CD4-positive, alpha-beta T cell treated with Interleukin-6 at 100 ng/mL for 8 hours (primary cell): Measurements from ENCODE around the gene SULT1E1.

Experiments
- DNase-seq: peaks from one replicate; pipeline ENCODE4 v3.0.0-alpha.2; 2020; ENCODE audit warnings: mixed read lengths, low spot score

The SULT1E1 gene, protein sequence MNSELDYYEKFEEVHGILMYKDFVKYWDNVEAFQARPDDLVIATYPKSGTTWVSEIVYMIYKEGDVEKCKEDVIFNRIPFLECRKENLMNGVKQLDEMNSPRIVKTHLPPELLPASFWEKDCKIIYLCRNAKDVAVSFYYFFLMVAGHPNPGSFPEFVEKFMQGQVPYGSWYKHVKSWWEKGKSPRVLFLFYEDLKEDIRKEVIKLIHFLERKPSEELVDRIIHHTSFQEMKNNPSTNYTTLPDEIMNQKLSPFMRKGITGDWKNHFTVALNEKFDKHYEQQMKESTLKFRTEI

DNA sequence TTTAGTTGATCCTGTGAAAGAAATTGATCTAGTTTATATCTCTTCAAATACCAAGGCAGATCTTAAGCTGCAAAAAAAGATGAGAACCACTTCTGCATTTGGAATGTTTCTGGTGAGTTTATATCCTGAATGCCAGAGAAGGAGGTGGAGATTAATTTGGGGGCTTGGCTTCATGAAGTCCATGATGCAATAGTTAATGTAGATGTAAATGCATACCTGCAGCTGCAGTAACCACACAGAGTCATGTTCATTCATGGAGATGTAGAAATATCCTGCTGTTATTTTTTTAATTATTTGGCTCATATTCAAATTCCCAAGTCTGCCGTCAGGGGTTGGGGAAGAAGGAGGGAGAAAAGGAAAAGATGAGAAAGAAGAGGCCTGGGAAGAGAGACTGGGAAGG is at the start of gene SULT1E1:
Gene SULT1E1 (minus strand): TSS at position 94 of the 400 bp plus-strand sequence. CDS start 2,501 bp downstream, outside the sequence.
- DNase-seq = no peak

DNA sequence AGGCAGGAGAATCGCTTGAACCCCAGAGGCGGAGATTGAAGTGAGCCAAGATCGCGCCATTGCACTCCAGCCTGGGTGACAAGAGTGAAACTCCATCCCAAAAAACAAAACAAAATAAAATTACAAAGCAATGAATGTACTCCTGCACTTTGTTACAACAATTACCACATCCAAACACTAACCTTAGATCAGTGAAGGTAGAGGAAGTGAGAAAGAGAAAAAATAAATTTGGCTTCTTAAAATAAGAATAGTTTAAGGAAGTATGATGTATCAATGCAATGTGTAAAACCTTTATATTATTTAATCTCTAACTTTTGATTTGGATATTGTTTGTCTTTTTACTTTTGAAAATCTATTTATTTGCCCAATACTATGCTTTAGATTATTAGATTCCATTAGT is 49.2 kb upstream of the SULT1E1 start:
- DNase-seq = no peak

DNA sequence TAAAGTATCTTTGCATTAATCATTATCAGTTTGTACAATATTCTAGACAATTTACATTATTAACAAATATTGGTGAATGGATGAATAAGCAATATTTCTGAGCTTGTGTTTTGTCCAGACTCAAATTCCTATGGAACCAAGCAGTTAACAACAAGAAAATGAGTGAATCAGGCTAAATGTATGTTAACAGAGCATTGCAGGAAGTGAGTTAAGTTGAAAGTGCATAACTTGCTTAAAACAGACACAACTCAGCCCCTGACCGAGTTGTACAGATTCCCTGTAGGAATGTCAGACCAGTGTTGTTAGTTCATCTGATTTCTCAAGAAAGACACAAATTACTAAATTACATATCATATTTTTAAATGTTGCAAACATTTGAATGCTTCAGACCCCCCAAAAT is 47.2 kb upstream of the SULT1E1 start:
- no peak for DNase-seq

DNA sequence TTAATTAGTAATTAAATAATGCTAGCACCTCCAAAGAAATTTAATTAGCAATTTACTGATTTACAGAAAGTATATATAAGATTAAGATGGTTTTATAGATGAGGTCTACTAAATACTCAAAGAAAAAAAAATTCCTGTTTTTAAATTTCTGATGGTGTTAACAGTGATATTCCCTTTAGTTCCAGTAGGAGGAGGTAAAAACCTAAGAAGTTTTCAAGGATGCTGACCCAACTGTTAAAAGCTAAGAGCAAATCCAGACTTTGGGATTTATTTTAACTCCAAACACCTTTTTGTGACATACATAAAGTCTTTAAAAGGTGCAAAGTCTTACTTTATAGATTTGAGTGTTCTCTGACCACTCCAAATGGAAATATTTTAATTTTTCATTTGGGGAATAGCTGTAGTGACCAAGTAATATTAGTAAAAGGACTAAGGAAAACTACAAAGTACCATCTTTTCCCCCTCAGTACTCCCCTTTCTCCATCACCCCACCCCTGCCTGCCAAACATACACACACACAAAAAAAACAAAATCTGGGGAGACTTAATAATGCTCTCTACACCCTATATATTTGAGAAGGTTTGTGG is 36.7 kb upstream of the SULT1E1 start:
- no peak for DNase-seq

DNA sequence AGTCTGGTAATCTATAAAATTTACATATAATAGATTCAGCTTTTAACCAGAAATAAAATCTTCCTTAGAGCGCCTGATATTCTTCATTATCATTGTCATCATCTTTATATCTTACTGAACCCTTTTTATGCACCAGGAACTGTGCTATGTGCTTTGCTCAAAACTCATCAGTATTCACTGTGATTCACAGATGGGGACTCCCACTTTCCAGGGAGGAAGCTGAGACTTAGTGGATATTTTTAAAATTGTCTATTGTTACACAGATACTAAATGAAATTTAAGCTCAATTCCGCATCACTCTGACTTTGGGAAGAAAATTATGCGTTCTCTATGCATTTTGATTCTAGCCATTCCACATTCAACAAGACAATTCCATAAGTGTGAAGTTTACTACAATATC is 34.8 kb upstream of the SULT1E1 start:
- no peak for DNase-seq

DNA sequence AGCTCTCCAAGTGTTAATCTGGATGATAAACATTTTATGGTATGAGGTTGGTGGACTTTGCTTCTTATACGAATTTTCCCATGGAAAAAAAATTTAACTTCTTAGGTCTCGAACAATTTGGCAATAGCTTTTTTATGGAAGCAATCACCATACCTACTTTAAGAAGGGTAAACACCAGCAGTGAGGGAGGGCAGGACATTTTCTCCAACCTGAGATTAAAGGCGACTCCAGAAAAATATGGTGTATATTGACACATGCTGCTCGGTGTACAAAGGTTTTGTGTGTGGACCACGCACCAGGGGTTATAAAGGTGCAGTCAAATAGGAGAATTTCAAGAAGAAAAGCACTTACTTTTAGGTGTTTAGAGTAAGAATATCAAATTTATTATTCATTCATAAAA is 34.2 kb upstream of the SULT1E1 start:
- no peak for DNase-seq

DNA sequence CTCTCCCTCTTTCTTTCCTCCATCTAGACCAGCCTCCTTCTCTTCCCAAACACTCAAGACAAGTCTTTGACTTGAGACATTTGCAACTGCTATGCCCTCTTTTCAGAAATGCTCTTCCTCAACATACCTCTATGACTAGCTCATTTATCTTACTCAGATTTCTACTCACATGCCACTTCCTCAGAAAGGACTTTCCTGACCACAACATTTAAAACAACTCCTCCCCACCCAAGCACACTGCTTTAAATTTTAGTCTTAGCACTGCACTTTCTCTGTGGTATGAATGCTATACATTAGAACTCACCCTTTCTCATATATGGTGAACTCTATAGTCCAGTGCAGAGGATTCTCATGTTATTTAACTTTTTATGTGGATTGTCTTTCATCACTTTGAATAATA is 28.4 kb upstream of the SULT1E1 start:
- DNase-seq = no peak

DNA sequence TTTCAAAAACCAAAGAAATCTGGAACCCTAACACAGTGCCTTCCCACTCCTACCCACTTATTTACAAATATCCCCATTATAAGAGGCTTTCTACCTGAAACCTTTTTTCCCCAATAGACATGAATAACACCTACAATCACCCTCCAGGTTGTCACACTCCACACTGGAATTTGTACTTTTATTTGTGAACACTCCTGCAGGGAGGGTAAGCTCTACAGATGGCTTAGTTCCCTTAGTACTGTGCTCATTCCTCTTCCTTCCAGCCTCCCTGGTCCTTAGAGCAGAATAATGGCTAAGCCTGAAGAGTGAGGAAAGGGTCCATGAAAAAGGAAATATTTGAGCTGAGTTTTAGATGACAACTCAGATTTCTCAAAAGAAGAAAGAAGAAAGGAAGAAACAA is 22.2 kb upstream of the SULT1E1 start:
- no peak for DNase-seq

DNA sequence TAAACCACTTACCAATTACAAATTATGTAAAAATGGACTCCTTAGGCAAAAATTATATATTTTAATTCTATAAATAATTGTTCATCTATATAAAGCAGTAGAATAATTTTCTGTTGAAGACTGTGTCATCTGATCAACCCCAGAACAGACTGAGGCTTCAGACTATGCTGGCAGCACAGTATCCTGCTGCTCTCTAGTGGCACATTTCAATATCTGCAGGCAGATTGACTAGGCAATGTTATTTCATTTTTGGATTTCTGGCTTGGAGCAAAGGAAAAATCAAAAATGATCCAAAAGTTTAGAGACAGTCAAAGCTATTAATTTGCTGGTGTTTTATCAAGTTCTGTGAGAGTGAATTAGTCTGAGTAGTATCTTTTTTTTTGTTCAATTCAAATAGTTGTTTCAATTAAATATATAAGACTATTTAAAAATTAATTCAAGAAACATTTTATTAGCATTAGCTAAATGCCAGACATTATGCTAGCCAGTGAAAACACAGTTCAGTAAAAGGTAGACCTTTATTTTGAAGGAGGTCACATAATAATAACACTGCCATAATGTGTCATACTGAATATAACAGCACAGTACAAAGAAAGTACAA is 21.3 kb upstream of the SULT1E1 start:
- peak; percentile 21 for DNase-seq

DNA sequence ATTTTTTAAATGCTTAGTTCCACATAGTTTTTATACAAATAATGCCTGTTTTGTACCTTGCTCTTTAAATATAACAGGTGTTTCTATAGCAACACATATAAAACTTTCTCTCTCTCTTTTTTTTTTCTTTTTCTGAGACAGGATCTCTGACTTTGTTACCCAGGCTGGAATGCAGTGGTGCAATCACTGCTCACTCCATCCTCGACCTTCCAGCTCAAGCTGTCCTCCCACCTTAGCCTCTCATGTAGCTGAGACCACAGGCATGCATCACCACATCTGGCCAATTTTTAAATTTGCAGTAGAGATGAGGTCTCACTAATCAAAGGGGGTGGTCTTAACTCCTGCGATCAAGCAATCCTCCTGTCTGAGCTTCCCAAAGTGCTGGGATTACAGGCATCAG is 18.3 kb upstream of the SULT1E1 start:
- no peak for DNase-seq

DNA sequence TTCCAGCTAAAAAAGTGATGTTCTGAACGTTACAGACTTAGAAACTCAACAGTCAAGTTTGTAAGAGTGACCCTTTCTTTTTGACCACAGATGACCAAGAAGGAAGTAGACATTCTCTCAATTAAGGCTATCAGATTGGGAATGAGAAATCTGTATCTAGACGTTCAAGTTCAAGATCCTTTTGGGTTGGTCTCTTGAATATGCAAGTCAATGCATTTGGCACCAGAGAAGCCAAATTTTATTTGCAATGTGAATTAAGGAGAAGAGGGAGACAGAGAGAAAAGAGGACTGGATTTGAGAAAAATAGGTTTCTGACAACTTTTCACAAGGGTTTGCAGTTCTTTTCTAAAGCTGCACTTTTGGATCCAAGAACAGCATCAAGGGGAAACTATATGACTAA is 17.5 kb upstream of the SULT1E1 start:
- DNase-seq = no peak

DNA sequence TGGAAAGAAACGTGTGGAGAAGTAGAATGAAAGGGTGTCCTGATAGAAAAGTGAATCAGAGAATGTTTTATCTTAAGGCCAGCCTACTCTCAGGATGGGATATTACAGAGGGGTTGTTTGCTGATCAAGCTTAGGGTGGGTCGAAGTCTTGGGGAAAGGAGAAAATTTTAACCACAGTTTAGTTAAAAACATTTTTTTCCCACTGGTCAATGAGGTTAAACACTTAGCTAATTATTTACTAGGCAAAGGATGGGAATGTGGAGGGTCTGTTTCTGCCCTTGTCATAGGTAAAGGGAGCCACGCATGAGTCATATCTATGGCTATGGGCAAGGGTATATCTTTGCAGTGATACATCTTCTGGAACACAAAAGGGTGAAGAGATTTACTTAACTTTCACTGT is 16.1 kb upstream of the SULT1E1 start:
- DNase-seq = no peak

DNA sequence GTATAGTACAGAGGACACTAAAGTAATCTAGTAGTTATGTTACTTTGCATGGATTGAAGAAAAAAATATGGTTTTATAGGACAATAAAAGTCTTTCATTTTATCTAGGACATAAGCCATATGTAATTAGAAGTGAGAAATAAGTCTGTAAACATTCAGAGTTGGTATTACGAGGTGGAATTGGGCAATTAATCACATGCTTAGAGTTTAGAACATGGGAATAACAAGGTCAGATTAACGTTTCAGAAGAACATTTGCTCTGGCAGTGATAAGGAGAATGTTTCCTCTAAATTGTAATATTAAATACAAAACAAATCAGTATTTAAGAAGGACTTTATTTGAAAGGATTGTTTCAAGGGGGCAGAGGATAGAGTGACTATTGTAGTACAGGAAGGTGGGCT is 15.6 kb upstream of the SULT1E1 start:
- no peak for DNase-seq

DNA sequence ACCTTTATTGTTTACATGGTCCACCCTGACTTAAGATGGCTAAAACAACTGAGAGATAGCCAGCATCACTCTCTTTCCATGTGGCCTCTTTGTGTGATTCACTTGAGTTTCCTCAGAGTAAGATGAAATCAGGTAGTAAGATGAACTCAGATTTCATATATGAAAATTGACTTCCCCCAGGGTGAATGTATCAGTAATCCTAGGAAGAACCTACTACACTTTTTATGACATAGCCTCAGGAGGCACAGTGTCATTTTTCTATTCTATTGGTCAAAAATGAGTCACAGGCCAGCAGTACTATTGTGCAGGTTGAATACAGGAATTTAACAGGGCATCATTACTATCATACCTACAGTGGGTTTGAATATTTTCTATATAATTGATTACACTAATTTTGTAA is 14.6 kb upstream of the SULT1E1 start:
- DNase-seq = no peak

DNA sequence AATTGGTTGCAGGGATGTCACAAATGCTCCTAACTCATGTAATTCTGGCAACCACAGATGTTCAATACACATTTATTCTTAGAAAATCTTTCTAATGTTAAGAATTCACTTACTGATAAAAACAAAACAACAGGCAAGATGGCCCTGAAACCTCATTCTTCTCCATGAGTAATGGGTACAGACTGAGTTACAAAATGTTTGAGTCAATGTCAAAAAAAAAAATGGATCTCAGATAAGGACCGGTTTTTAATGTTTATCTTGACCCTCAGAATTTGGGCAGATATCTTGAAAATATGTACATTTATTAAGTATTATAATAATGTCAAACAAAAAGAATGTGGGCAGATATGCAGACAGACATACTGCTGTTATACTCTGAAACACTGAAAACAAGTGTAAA is 1.8 kb upstream of the SULT1E1 start:
- DNase-seq = no peak

DNA sequence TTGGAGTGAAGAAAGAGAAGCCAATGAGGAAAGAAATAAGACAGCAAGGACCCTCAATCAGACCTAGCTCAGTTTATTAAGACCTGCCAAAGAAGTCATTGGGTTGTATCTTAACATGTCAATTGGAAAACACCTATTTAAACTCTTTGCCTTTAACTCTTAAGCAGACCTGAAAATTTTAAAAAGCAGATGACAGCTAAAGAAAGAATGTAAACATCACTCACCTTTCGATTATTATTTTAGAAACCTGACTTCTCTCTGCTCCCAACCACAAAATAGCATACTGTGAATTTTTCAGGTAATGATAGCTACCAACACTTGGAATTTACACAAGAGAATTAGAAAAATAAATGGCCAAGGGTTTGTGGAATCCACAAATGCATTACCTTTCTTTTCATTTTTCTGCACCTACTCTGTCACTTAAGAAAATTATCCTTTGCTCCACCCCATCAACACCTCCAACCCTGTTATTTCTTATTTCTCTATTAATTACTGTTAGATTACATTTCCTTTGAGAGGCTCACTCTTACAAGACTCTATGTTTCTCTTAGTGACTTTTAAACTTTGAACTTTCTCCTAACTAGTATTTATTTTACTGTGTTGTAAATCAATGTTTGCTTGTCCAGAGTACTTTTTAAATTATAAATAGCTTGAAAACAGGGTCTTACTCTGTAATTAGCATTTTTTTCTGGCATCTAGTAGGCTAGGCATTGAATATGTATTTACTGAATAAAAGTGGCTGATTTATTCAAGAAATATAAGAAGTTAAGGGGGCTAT is 765 bp upstream of the SULT1E1 start:
- DNase-seq = no peak

DNA sequence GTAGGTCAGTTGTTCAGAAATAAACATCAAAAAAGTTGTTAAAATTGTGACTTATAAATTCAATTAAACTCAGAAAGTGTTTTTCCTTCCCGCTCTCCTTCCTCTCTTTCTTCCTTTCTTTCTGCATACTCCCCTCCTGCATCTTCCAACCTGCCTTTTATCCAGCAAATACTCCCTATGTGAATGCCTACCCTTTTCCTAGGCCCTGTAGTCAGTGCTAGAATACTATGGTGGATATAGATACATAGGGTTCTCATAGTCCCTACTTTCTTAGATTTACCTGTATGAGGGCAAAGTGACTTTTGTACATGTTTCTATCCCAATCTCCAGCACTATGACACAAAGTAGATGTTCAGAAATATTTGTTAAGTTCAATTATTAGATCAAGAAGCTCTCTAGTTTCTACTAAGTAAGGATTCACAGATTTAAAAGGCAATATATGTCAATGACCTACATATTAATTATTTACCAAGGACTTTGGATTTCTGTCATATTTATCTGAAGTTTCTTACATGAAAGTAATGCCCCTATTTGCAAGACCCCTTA is 732 bp downstream of the SULT1E1 start:
- DNase-seq = no peak

DNA sequence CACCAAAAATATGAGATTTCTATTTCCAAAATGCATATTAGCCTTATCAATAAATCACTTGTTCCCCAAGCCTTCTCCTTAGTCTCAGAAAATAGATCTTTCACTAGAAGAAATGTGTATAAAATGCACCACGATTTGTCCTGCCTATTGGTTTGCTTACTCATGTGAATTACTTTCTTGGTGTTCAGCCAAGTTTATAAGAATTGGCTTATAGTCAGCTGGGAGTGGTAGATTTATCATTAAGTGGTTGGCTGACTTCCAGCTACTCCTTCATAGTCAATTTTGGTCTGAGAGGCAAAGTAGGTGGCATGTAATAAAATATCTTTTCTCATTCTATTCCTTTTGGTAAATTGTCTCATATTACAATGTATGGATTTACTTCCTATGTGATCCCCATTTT is 1.3 kb downstream of the SULT1E1 start:
- no peak for DNase-seq

DNA sequence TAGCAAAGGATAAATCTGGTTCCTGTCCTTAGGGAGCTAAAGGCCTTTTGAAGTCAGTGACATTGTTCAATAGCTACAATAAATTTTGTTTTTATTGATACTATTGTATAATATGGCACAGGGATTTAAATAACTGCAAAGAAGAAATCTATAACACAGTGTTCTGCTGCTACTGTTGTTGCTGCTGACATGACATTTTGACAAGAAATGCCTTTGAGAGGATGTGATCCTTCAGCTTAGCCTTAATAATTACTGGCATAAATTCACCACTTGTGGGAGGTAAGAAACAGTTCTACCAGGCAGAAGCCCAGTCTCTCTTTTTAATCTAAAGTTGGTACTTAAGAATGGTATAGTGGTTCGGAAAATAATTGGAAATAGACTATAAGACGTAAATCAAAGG is 4.1 kb downstream of the SULT1E1 start:
- no peak for DNase-seq

DNA sequence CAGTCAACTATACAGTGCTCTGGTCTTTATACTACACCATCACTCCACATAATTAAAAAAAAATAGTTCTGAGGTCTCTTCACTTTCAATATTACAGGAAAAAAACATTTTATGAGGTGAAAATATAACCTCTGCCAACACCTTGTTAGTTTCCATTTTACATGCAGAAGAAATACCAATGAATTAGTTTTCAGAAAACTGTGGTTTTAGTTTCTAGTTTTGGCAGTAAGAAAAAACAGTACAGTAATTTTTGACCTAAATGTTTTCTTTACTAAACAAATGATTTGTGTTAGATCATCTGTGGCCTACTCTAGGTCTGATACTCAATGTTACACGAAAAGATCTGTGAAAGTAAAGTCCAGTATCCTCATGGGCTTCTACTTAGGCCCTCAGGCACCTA is 10.0 kb downstream of the SULT1E1 start:
- DNase-seq = no peak

DNA sequence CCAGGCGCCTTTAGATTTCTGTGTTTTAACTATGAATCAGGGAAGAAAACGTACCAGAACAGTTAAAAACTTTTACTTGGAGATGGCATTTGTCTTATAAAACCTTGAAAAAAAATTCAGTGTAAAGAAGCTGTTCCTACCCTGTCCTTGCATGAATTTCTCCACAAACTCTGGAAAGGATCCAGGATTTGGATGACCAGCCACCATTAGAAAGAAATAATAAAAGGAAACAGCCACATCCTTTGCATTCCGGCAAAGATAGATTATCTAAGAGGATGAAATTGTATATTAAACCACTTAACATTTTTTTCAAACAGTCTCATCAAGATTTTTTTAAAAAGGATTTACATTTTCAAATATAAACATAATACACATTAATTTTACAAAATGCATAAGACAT is 10.6 kb downstream of the SULT1E1 start:
- no peak for DNase-seq

DNA sequence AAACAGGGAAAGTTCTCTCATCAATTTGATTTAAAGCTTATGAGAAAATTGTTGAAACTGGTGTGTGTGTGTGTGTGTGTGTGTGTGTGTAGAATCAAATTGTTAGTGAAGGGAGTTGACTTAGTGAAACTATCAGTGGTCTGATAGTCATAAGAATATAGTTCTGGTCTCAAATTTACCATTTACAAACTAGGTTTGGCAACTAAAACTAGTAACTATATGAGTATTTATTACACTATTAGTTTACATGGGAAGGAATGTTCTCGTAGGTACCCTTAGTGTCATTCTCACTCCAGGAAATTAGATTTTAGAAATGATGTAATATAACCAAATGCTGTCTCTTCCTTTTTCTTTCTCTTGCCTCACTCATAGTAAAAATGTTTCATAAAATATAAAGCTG is 11.9 kb downstream of the SULT1E1 start:
- no peak for DNase-seq

DNA sequence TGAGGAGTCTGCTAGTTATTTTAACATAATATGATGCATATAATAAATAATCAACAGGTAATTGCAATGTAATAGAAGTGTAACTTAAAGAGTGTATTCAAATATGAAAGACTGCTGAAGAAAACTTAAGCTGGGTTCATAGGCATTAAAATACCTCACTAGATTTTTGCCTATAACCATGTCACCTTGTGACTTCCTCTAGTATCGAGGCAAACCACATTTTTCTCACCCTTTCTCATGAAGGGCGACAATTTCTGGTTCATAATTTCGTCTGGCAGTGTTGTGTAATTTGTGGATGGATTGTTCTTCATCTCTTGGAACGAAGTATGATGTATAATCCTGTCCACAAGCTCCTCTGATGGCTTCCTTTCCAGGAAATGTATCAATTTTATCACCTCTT is 16.0 kb downstream of the SULT1E1 start:
- no peak for DNase-seq
